ENCODE measurements around the gene CEACAM19.
A peak's percentile ranks its signal among the peaks of the same experiment; 100 is the strongest.

- TF ChIP-seq CTCF (IDR thresholded peaks at IDR 0.05; ENCODE audit: insufficient read depth, low read length, poor library complexity, severe bottlenecking) (peak; percentile 69), EZH2phosphoT487 (conservative IDR thresholded peaks at IDR 0.05; ENCODE audit: low read length) (no peak)
These were observed 17.1 kb upstream of the CEACAM19 start for GRCh38 chr19:44653977-44654774.
